Stimulated activated CD4-positive, alpha-beta T cell treated with anti-CD3 and anti-CD28 coated beads, Interleukin-4, amount 100 ng/mL, for 24 hours (primary cell): ENCODE data around the gene PSMA6.
"Not testable (repeated sequence)": the region's sequence is repeated elsewhere in the genome, so short reads cannot be mapped to it uniquely, and the experiment has no call there.

ENCODE experiments used
- DNase-seq: peaks from one replicate; pipeline ENCODE4 v3.0.0-alpha.2; 2020

PSMA6 gene

GRCh38 chr14:35346738-35347322 is 54.6 kb downstream of the PSMA6 start:
- no peak for DNase-seq

- no peak for DNase-seq
Measured at GRCh38 chr14:35347323-35348043, 55.3 kb downstream of the PSMA6 start.

DNA sequence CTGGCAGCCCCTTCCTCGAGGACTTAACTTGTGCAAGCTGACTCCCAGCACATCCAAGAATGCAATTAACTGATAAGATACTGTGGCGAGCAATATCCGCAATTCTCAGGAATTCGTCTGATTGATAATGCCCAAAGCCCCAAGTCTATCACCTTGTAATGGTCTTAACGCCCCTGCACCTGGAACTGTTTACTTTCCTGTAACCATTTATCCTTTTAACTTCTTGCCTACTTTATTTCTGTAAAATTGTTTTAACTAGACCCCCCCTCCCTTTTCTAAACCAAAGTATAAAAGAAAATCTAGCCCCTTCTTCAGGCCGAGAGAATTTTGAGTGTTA is 55.8 kb downstream of the PSMA6 start:
- DNase-seq = not testable (repeated sequence)

DNA sequence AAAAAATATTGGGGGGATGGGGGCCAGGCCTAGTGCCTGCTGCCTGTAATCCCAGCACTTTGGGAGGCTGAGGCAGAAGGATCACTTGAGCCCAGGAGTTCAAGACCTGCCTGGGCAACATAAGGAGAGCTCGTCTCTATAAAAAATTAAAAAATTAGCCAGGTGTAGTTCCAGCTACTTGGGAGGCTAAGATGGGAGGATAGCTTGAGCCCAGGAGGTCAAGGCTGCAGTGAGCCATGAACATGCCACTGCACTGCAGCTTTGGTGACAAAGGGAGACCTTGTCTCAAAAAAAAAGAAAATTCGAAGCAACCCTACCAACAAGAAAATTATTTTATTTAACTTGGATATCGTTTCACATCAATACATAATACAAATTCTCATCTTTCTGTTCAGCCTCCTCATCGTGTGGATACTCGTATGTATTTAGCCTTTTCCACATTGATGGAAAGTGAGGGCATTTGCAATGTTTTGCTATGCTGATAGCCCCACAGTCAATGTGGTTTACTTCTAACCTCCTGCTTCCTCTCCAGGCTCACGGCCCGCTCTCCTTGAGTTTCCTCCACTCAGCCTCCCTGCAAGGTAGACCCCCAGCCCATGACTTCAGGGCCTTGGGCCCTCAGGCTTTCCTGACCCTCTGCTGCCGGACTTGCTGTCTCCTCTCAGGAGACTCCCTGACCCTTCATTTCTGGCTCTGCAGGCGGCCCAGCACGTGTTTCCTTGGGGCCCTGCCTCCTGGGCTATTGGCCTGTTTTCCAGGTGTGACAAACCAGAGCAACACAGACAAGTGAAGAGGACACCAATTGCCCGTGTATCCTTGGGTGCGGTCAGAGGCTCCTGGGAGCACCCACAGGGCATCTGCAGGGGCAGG is 57.5 kb downstream of the PSMA6 start:
- DNase-seq = no peak

DNA sequence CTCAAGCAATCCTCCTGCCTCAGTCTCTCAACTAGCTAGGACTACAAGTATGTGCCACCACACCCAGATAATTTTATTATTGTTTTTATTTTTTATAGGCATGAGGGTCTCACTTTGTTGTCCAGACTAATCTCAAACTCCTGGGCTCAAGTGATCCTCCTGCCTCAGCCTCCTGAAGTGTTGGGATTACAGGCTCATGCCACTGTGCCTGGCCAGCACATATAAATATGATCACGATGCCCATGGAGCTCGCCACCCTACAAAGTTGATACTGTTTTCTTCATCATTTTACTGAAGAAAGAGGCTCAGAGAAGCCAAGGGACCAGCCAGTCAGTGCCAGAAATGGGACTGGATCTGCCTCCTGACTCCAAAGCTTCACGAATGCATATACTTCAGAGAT is 59.3 kb downstream of the PSMA6 start:
- DNase-seq = no peak

DNA sequence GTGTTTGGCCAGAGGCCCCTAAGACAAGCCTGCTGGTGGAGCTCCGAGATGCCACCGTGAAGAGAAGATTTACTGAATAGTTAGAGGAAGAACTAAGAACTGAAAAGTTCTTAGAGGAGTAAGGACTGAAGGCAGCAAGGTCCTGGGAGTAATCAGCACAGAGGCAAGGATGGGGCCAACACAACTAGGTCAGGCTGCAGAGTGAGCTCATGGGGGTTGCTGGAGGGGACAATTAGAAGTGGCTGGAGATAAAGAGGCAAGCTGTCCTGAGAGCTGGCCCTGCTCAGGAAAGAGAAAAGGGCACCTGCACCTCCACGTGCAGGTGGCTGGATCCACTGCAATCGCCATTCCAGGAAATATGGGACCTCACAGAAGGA is 59.7 kb downstream of the PSMA6 start:
- DNase-seq = no peak

- DNase-seq = no peak
Measured at GRCh38 chr14:35352274-35353233, 60.4 kb downstream of the PSMA6 start.

GRCh38 chr14:35353409-35354172 is 61.4 kb downstream of the PSMA6 start:
- no peak for DNase-seq

GRCh38 chr14:35355235-35355634 is 63.1 kb downstream of the PSMA6 start:
- DNase-seq = not testable (repeated sequence)

DNA sequence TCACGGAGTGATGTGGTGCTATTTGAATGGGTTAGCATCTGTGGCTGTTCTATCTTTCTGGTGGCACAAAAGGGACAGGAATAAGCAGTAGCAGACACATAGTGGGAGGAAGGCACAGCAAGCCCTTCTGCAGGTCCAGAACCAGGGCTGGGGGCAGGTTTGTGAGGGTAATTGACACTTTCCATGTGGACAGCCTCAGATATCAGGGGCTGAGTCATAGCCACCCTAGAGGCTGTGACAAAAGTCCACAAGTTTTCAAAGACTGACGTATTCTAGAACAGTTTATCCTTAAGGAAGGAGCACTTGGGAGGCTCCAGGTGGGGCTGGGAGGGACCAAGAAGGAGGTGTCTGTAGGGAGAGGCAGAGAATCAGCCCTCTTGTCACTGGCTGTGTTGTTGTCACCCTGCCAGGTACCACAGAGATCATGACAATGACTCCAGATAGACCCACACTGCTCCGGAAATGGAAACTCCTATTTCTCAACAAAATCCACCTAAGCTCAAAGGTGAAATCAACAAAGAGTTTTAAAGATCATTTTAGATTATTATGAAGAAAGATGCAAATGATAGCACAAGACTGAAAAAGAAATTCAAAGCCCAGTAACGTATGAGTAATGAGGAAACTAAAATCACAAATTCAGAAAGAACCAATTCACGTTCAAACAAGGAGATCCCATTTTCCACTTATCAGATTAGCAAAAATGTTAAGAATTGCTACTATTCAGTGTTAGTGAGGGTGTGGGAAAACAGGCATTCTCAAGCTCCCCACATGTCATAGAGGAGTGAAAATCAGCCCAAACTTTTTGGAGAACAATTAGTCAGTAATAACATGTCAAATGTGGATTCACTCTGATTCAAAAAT is 64.0 kb downstream of the PSMA6 start:
- DNase-seq = peak; percentile 68

DNA sequence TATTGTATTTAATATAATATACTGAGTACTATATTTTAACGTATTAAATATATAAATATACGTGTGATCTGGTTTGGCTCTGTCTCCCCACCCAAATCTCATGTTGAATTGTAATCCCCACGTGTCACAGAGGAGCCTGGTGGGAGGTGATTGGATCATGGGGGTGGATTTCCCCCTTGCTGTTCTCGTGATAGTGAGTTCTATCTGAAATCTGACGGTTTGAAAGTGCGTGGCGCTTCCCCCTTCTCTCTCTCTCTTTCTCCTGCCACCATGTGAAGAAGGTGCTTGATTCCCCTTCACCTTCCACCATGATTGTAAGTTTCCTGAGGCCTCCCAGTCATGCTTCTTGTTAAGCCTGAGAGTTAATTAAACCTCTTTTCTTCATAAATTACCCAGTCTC is 67.5 kb downstream of the PSMA6 start:
- DNase-seq = not testable (repeated sequence)

GRCh38 chr14:35361141-35361480 is 68.9 kb downstream of the PSMA6 start:
- DNase-seq = no peak

GRCh38 chr14:35362450-35362849 is 70.3 kb downstream of the PSMA6 start:
- no peak for DNase-seq

DNA sequence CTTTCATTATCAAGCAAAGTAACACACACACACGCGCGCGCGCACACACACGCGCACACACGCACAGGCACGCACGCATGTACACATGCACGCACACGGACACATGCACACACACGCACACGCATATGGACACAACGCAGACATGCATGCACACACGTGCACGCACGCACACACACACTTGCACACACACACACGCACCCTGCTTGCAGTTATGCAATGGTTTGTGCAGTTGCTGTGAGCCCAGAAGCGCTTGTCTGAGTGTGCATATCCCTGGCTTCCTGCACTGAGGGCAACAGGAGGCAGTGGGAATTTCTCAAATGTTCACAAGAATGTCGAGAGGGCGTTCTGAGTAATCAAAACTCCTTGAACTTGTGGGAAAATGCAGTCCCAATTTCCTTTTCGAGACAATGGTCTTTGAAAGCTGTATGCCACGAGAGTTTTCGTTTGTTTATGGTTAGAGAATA is 70.8 kb downstream of the PSMA6 start:
- no peak for DNase-seq

- DNase-seq = peak; percentile 88
Measured at GRCh38 chr14:35365130-35366055, 73.2 kb downstream of the PSMA6 start.

DNA sequence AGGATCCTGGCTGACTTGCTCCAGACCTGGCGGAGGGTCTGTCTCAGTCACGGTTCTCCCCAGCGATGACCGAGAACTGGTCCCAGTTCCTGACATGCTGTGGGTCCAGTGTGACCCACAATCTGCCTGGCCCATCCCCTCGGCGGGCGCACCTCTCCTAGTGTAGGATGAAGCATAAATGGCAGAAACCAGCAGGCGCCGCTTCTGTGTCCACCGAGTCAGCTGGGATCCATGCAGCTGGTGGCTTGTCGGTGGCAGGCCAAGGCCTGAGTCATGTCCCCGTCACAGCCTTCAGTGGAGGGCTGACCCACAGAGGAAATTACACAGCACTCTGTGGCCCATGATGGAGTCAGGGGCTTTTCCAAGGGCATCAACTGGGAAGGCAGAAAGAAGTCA is 73.9 kb downstream of the PSMA6 start:
- DNase-seq = peak; percentile 20

DNA sequence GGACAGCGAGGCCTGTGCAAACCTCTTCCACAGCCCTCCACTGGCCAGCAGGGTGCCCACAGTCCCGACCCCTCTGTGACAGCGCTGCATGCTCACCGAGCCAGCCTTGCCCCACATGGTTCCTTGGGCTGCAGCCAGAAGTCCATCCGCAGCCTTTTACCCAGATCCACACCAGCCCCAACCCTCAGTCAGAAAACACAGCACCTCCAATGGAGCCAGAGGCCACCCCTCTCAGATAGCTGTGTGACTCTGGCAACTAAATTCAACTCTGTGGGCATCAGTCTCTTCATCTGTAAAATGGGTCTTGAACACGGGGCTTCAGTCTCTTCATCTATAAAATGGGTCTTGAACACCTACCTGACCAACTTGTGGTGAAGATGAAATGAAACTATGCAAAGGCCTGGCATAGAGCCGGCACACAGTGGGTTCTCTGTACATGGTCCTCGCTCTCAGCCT is 74.4 kb downstream of the PSMA6 start:
- DNase-seq = no peak

GRCh38 chr14:35367056-35367372 is 74.8 kb downstream of the PSMA6 start:
- DNase-seq = no peak
